AML-193 (cell line): ENCODE measurements around the gene CYB561D1.

Experiments
- DNase-seq, 2 experiments: peaks; one replicate each; lab custom pipeline; 2025; lab: John Stamatoyannopoulos, UW

Gene CYB561D1

DNA sequence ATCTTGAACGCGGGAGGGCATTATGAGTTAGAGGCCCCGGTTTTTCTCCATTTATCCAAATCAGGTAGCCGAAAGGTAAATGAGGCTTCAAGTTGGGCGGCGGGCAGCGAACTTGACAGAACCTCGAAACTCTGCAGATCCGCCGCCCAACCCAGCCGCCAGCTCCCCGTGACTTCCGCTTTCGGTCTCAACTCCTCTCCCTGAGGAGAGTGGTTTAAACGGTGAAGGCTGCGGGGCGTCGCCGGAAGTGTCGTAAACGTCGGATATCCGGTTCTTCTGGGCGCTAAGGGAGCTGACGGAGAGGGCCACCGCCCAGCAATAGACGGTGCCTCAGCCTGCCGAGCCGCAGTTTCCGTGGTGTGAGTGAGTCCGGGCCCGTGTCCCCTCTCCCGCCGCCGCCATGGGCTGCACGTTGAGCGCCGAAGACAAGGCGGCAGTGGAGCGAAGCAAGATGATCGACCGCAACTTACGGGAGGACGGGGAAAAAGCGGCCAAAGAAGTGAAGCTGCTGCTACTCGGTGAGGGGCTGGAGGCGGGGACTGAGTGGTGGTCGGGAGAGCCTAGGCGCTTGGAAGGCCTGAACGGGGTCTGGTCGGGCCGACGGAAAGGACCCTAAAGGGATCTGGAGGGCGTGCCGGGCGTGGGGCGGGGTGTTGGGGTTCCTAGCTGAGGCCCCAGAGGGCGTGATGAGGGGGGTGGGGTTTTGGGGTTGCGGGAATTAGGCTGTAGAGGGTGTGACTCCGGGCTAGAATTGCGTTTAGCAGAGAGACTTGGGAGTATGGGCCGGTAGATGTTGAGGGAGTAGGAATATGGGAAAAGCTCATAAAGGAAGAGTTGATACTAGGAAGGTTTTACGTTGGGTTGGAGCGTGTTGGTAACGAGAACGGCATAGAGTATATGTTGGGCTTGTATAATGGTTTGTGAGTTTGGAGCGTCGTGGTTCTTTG, 54.7 kb downstream of the CYB561D1 start, which contains the start of gene GNAI3:
Gene GNAI3 (plus strand): TSS at position 295 of the 947 bp plus-strand sequence. CDS start 106 bp downstream, at position 401.
- peak; percentile 90 to 93 for DNase-seq
